Smooth muscle cell (in vitro differentiated cells): ENCODE results near the gene CCDC174. TPM values are rescaled to one million over a fixed set of nuclear protein-coding genes. Genes with fewer than 3 reads are reported as not detected.

Experiments used
- DNase-seq: peaks from one replicate; lab custom pipeline; 2025; ENCODE audit not compliant: unreplicated experiment; lab: John Stamatoyannopoulos, UW
- H2AFZ ChIP-seq: fragments of 200-600 bp; sonication (generic); 2 replicates; pipeline ENCODE4 v1.6.0; 2016; ENCODE audit warnings: antibody characterized with exemption, low read depth, mild to moderate bottlenecking
- H3F3A ChIP-seq: fragments of 200-600 bp; sonication (generic); 2 replicates; pipeline ENCODE4 v1.6.0; 2017; ENCODE audit warnings: antibody characterized with exemption, low read depth
- H3K27ac ChIP-seq: fragments of 200-600 bp; sonication (generic); 2 replicates; pipeline ENCODE4 v1.5.1; 2016; ENCODE audit warnings: low read depth, mild to moderate bottlenecking
- H3K27me3 ChIP-seq: fragments of 200-600 bp; sonication (generic); 2 replicates; pipeline ENCODE4 v1.6.1; 2016; ENCODE audit warnings: low read depth, mild to moderate bottlenecking
- H3K36me3 ChIP-seq: fragments of 200-600 bp; sonication (generic); 2 replicates; pipeline ENCODE4 v1.5.1; 2016; ENCODE audit warnings: low read depth
- H3K4me1 ChIP-seq: fragments of 200-600 bp; sonication (generic); 2 replicates; pipeline ENCODE4 v1.5.1; 2016; ENCODE audit warnings: low read depth
- H3K4me2 ChIP-seq: fragments of 200-600 bp; sonication (generic); 2 replicates; pipeline ENCODE4 v1.6.0; 2016; ENCODE audit warnings: mild to moderate bottlenecking
- H3K4me3 ChIP-seq: fragments of 200-600 bp; sonication (generic); 2 replicates; pipeline ENCODE4 v1.5.1; 2016; ENCODE audit warnings: mild to moderate bottlenecking
- H3K79me2 ChIP-seq: fragments of 200-600 bp; sonication (generic); 2 replicates; pipeline ENCODE4 v1.6.0; 2016; ENCODE audit warnings: low read depth, mild to moderate bottlenecking
- H3K9ac ChIP-seq: fragments of 200-600 bp; sonication (generic); 2 replicates; pipeline ENCODE4 v1.6.0; 2016; ENCODE audit warnings: low read depth
- H3K9me3 ChIP-seq: fragments of 200-600 bp; sonication (generic); replicated peaks from 2 replicates; pipeline ENCODE4 v1.5.1; 2016; ENCODE audit warnings: low read depth
- H4K20me1 ChIP-seq: fragments of 200-600 bp; sonication (generic); 2 replicates; pipeline ENCODE4 v1.6.0; 2016; ENCODE audit warnings: low read depth
- CTCF ChIP-seq: fragments of 200-600 bp; sonication (generic); IDR thresholded peaks from 2 replicates; pipeline ENCODE4 v1.5.1; 2017; ENCODE audit warnings: borderline replicate concordance, mild to moderate bottlenecking, antibody characterized with exemption; ENCODE audit not compliant: insufficient read depth, poor library complexity, severe bottlenecking
- WGBS: methylation state at CpG from one replicate; pipeline ENCODE4 v1.1.7; 2016; ENCODE audit warnings: low lambda C conversion rate; 5-methylcytosine and 5-hydroxymethylcytosine counted together
- polyA plus RNA-seq: library from polyadenylated mRNA; unstranded; fragments of >200 nt; fragmentation: Nextera tagmentation; extraction: Ambion mirVana; gene quantifications from 2 replicates; pipeline ENCODE4 v1.2.1, GENCODE V29; 2016
- total RNA-seq: library from RNA; depleted of rRNA; stranded (reverse); fragments of >200 nt; gene quantifications from 2 replicates; pipeline ENCODE4 v1.2.3, GENCODE V29; 2014

CCDC174 gene
- total and polyA plus RNA-seq, 2 experiments from 2014 or later: 9.7 to 20.5 TPM

GRCh38 chr3:14688525-14688924 lies 37.0 kb downstream of the CCDC174 start:
- no peak overlapping the region for H3K4me2 ChIP-seq
- H3K36me3 ChIP-seq: no peaks in the 10 kb centered on the region
- H3K27me3 ChIP-seq: peaks cover 40% of the 10 kb centered on the region
- no peak overlapping the region for H3K27ac ChIP-seq
- H3F3A ChIP-seq: no peaks in the 10 kb centered on the region
- H3K9ac ChIP-seq: no peak overlapping the region
- H3K4me1 ChIP-seq: no peaks in the 10 kb centered on the region
- H2AFZ ChIP-seq: no peak overlapping the region
- DNase-seq: no peak
- no peaks in the 10 kb centered on the region for H4K20me1 ChIP-seq
- no peaks in the 10 kb centered on the region for H3K79me2 ChIP-seq
- TF ChIP-seq CTCF: no peak
- no peaks in the 10 kb centered on the region for H3K9me3 ChIP-seq
- WGBS: 83% methylated on average over 2 of the region's 2 CpGs
- no peak overlapping the region for H3K4me3 ChIP-seq

- H3F3A ChIP-seq: no peaks in the 10 kb centered on the region
- DNase-seq: no peak
- H3K9me3 ChIP-seq: no peaks in the 10 kb centered on the region
- H2AFZ ChIP-seq: no peak overlapping the region
- peaks cover 47% of the 10 kb centered on the region for H3K27me3 ChIP-seq
- WGBS: 74% methylated on average over 7 of the region's 7 CpGs
- no peak overlapping the region for H3K4me2 ChIP-seq
- H3K27ac ChIP-seq: no peak overlapping the region
- no peaks in the 10 kb centered on the region for H3K79me2 ChIP-seq
- H3K4me3 ChIP-seq: no peak overlapping the region
- no peaks in the 10 kb centered on the region for H3K4me1 ChIP-seq
- TF ChIP-seq CTCF: no peak
- no peaks in the 10 kb centered on the region for H3K36me3 ChIP-seq
- no peak overlapping the region for H3K9ac ChIP-seq
- H4K20me1 ChIP-seq: no peaks in the 10 kb centered on the region
Measured at GRCh38 chr3:14689247-14689980, 37.9 kb downstream of the CCDC174 start.

- no peaks in the 10 kb centered on the region for H3K9me3 ChIP-seq
- no peak overlapping the region for H2AFZ ChIP-seq
- no peak for TF ChIP-seq CTCF
- WGBS: 92% methylated on average over 4 of the region's 4 CpGs
- no peak overlapping the region for H3K4me3 ChIP-seq
- no peaks in the 10 kb centered on the region for H3K79me2 ChIP-seq
- H3K4me2 ChIP-seq: no peak overlapping the region
- H3K9ac ChIP-seq: no peak overlapping the region
- H3K27me3 ChIP-seq: peaks cover 47% of the 10 kb centered on the region
- H4K20me1 ChIP-seq: no peaks in the 10 kb centered on the region
- H3K4me1 ChIP-seq: no peaks in the 10 kb centered on the region
- no peak overlapping the region for H3K27ac ChIP-seq
- no peak for DNase-seq
- no peaks in the 10 kb centered on the region for H3F3A ChIP-seq
- no peaks in the 10 kb centered on the region for H3K36me3 ChIP-seq
Measured at GRCh38 chr3:14691239-14691638, 39.7 kb downstream of the CCDC174 start.

- no peak for TF ChIP-seq CTCF
- Histone ChIP-seq H3K27me3 (peaks cover 42% of the 10 kb centered on the region), H3K9me3 (no peaks in the 10 kb centered on the region), H4K20me1 (no peaks in the 10 kb centered on the region), H3K4me3 (no peak overlapping the region), H3K4me2 (no peak overlapping the region), H3K9ac (no peak overlapping the region), H3K79me2 (no peaks in the 10 kb centered on the region), H3K27ac (no peak overlapping the region), H3F3A (no peaks in the 10 kb centered on the region), H3K4me1 (no peaks in the 10 kb centered on the region), H2AFZ (no peak overlapping the region), H3K36me3 (no peaks in the 10 kb centered on the region)
- DNase-seq: no peak
- 81% methylated on average over 1 of the region's 1 CpG for WGBS
Measured at GRCh38 chr3:14691719-14692118, 40.2 kb downstream of the CCDC174 start.
